HG02852 (cell line): Measurements from ENCODE around the gene LDLRAD3.

Source experiments
- ATAC-seq: cut with Tn5 transposase; IDR thresholded peaks from one replicate; pipeline ENCODE4 v1.9.1; 2021; ENCODE audit warnings: mild to moderate bottlenecking, moderate library complexity; ENCODE audit not compliant: unreplicated experiment

LDLRAD3 gene

DNA sequence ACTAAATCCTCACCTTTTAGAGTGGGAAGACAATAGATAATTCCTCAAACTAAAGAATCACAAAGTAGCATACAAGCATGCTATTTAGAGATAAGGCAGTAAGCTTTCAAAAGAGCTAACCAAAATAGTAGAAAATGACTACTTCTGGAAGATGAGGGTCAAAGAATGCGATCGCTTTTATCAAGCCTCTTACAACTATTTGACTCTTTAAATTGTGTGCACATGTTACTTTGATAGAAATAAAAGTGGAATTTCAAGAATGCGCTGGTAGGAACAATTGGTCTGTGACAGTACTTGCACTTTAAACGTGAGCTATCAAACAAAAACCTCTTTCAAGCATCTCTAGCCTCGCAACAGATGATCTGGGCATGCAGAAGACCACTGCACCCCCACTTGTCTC, 248.1 kb downstream of the LDLRAD3 start:
- ATAC-seq, result no peak

DNA sequence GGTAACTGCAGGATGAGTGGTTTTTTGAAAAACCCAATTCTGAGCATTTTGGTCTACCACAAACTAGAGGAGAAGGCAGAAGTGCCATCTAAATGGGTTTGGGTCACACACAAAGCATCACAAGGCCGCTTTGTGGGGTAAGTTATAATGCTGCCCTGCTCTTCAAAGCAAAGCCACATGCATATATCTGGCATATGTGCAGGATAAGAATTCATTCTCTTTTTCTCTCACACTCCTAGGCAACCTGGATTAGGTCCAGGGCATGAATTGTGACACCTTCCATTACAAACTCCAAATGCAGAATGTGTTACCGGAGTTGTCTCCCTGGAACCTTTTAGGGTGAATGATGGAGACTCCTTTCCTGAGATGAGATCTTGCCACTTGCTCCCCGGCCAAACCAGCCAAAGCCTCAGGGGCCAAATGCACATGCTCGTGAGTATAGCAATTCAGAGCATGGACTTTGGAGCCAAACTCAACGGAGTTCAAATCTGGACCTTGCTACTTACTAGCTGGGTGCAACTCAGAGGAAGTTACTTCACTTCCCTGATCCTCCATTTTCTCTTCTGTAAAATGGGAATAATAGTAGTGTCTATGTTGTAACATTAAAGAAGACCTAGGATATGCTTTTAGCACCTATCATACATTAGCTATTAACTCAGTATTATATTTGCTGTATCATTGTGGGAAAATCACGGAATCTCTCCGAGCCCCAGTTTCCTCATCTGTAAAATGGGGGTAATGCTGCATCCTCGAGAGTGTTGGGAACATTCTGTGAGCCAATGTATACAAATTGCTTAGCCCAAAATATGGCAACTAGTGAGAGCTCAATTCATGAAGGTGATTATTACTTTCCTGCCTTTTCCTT, 248.8 kb downstream of the LDLRAD3 start:
- ATAC-seq, result no peak

- ATAC-seq, result no peak
Observed at GRCh38 chr11:36193290-36193619, 249.4 kb downstream of the LDLRAD3 start.

DNA sequence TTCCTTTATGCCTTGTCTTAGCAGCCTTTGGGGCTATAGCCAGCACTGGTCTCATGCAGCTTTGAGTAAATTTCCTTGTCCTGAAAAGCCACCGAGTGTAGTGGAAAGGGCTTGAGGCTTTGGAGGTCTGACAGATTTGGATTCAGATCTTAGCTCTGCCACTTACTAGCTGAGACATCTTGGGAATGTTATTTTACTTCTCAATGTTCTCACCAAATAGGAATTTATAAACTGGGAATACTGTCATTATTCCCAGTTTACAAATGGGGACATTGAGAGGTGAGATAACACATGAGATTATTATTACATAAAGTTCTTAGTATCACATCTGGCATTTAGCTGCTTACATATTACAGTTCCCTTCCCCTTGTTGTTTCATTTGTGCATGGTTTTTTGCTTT, 249.9 kb downstream of the LDLRAD3 start:
- no peak for ATAC-seq

- no peak for ATAC-seq
Observed at GRCh38 chr11:36195496-36196354, 251.9 kb downstream of the LDLRAD3 start.

- ATAC-seq, result no peak
Observed at GRCh38 chr11:36196411-36196998, 252.6 kb downstream of the LDLRAD3 start.

- ATAC-seq, result no peak
Observed at GRCh38 chr11:36201411-36201810, 257.5 kb downstream of the LDLRAD3 start.

DNA sequence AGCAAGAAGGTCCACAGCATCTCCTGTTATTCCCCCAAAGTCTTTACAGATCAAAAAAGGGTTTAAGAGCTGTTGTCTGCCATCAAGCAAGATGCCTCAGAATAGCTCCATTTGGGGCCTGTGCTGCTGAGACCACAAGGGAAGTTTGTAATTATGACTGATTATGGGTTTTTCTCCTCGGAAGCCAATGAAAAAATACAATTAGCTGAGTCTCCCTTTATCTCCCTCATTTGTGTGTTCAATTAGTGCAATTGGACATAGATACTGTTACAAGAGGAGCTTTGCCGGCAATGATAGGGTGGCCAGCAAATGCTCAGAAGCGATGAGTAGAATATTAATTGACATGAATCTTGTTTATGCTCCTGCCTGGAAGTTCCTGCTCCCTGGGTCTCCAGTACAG, 261.7 kb downstream of the LDLRAD3 start:
- no peak for ATAC-seq

GRCh38 chr11:36210529-36210928, 266.7 kb downstream of the LDLRAD3 start:
- ATAC-seq, result no peak

- no peak for ATAC-seq
Observed at GRCh38 chr11:36211761-36212430, 268.0 kb downstream of the LDLRAD3 start.

DNA sequence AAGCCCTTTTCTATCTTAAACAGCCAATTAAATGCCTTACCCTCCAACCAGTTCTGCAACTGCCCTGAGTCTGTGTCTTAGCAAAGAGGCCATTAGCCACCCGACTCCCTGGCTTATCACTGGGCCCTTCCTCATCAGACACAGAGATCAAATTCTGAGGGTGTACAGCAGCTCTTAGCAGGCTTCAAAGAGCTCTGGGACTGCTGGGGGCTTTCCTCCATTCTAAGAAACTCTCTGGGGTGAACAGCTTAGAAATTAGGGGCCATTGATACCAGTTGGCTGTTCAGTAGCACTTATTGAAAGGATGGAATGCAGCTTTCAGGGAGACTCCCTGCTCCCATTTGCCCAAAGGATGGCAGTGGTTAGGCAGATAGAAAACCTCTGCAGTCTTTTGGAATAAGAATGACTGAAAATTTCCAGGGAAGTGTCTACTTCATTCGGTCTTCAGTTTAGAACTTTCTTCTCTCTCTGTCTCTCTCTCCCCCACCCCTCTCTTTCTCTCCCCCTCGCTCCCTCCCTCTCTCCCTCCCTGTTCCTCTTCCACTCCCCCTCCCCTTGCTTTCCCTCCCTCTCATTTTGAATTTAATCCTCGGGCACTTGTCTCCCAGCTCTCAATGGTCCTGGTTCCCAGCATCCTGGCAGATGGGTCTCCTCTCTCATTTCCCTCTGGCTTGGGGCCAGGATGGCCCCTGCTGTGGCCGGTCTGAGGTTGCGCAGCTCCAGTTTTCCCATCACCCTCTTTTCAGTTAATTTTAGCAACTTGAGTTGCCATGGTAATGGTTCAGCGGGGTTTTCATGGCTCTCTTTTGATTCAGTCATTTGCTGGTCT, 268.9 kb downstream of the LDLRAD3 start:
- no peak for ATAC-seq

DNA sequence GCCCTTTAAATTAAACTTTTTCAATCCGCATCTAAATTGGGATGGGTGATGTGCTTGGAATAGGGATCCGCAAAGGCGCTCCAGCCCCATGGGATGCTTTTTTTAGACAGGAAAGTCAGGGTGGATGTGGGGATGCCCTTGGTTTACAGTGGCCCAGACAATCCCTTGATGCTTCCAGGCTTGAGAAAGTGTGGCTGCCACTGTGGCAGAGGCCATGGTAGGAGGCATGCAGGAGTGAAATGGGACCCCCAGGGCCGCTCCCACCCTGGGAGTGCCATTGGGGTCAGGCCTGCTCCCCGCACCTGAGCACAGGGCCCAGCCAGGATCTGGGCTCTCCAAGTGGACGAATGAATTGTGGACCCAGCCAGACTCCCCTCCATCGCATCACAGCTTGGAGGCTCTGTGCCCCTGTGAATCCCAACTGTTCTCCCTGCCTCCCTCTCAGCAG, 269.6 kb downstream of the LDLRAD3 start:
- no peak for ATAC-seq

- no peak for ATAC-seq
Observed at GRCh38 chr11:36214480-36214879, 270.6 kb downstream of the LDLRAD3 start.

DNA sequence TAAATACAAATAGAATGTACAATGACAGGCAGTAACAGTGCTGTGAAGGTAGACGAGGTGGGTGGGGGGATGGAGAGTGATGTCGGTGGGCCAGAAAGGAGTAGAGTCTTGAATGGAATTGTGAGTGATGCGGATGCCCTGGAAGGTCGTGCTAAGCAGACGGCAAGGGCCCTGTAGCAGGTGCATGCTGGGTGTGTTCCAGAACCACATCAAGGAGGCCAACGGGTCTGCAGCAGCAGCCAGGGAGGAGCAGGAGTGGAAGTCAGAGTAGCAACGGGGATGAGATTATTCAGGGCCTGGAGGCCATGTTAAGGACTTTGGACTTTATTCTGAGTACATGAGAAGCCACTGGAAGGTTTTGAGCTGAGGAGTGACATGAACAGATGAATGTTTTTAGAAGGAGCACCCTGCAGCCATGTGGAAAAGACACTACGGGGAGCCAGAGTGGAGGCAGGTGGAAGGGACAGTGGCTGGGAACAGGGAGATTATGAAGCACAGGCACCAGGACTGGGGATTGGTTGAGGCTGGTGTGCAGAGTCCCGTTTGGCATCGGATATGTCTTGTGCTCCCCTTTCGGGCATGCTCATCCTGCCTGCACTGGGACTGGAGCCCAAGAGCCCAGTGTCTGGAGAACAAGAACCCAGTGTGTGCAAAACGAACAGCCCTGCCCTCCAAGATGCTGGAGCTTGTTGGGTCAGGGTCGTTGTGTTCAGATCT, 271.3 kb downstream of the LDLRAD3 start:
- ATAC-seq, result no peak

- ATAC-seq, result no peak
Observed at GRCh38 chr11:36215693-36216060, 271.8 kb downstream of the LDLRAD3 start.

DNA sequence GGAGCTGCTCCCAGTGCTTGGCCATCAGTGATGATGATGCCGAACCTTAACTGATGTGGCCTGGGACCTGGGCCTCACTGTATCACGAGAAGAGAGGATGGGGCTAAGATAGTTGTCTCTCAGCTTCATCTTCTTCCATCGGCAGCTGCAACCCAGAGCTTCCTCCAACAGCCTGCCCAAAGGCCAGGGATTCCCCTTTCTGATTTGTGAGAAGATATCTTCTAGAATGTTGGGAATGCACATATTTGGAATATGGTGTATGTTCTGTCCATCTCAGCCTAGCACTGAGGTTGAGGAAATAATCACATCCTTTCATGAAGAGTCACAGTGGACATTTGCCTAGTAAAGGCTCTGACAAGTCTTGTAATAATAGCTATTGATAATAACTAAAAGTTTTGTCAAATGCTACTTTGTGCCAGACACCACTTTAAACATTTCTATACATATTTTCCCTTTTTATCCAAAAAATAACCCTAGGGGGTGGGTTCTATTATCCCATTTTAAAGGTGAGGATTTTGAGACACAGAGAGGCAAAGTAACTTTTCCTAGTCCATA, 272.3 kb downstream of the LDLRAD3 start:
- no peak for ATAC-seq

- no peak for ATAC-seq
Observed at GRCh38 chr11:36218283-36218921, 274.5 kb downstream of the LDLRAD3 start.

DNA sequence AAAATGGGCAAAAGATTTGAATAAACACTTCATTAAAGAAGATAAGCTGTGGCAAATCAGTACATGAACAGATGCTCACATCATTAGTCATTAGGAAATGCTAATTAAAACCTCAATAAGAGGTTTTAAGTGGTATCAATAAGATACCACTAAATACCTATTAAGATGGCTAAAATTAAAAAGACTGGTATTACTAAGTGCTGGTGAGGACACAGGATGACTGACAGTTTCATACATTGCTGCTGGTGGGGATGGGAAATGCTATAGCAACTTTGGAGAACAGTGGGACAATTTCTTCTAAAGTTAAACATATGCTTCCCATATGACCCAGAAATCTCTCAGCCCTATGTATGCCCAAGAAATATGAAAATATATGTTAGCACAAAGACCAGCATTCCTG, 276.1 kb downstream of the LDLRAD3 start:
- ATAC-seq, result no peak
